Kidney epithelial cell (primary cell): ENCODE data around the gene PRKAR1B. TPM values are rescaled to one million over a fixed set of nuclear protein-coding genes. Genes with fewer than 3 reads are reported as not detected.

Experiments used
- DNase-seq: peaks from one replicate; pipeline ENCODE4 v3.0.0-alpha.2; 2010; ENCODE audit warnings: low read depth
- H3K27me3 ChIP-seq: 2 replicates; pipeline ENCODE4 v1.6.0; 2011; ENCODE audit warnings: low read length; ENCODE audit not compliant: control insufficient read depth, insufficient read depth
- H3K36me3 ChIP-seq: 2 replicates; pipeline ENCODE4 v1.5.1; 2011; ENCODE audit warnings: low read length; ENCODE audit not compliant: control insufficient read depth, insufficient read depth
- H3K4me3 ChIP-seq: 2 replicates; pipeline ENCODE4 v1.5.1; 2011; ENCODE audit warnings: low read depth, mild to moderate bottlenecking, control low read depth, low read length
- CTCF ChIP-seq: IDR thresholded peaks from 2 replicates; pipeline ENCODE4 v1.5.1; 2011; ENCODE audit warnings: mild to moderate bottlenecking, moderate library complexity, low read length, control low read depth, inconsistent platforms; ENCODE audit not compliant: insufficient read depth, poor library complexity, severe bottlenecking
- total RNA-seq: library from RNA; depleted of rRNA; stranded (reverse); fragments of >200 nt; gene quantifications from 2 replicates; pipeline ENCODE4 v1.2.3, GENCODE V29; 2015

The PRKAR1B gene
- total RNA-seq, 1 donor from 2014 or later = 23.8 TPM

GRCh38 chr7:575425-576366 is 151.4 kb downstream of the PRKAR1B start:
- no peak for TF ChIP-seq CTCF
- H3K27me3 ChIP-seq = peaks cover 37% of the 10 kb centered on the region
- DNase-seq = no peak
- H3K4me3 ChIP-seq = no peak overlapping the region
- H3K36me3 ChIP-seq = no peaks in the 10 kb centered on the region

- H3K4me3 ChIP-seq = no peak overlapping the region
- peaks cover 39% of the 10 kb centered on the region for H3K27me3 ChIP-seq
- DNase-seq = no peak
- no peak for TF ChIP-seq CTCF
- H3K36me3 ChIP-seq = no peaks in the 10 kb centered on the region
Observed at GRCh38 chr7:574661-575395, 152.3 kb downstream of the PRKAR1B start.

- H3K4me3 ChIP-seq = no peak overlapping the region
- H3K27me3 ChIP-seq = peaks cover 39% of the 10 kb centered on the region
- DNase-seq = no peak
- H3K36me3 ChIP-seq = no peaks in the 10 kb centered on the region
- no peak for TF ChIP-seq CTCF
Observed at GRCh38 chr7:573933-574381, 153.1 kb downstream of the PRKAR1B start.

- Histone ChIP-seq H3K36me3 (no peaks in the 10 kb centered on the region), H3K27me3 (peaks cover 39% of the 10 kb centered on the region), H3K4me3 (no peak overlapping the region)
- no peak for DNase-seq
- no peak for TF ChIP-seq CTCF
Observed at GRCh38 chr7:573269-573932, 153.7 kb downstream of the PRKAR1B start.

GRCh38 chr7:572416-573268 is 154.4 kb downstream of the PRKAR1B start:
- no peak for TF ChIP-seq CTCF
- Histone ChIP-seq H3K4me3 (no peak overlapping the region), H3K36me3 (no peaks in the 10 kb centered on the region), H3K27me3 (peaks cover 39% of the 10 kb centered on the region)
- no peak for DNase-seq
